DMS53 treated with DMSO at 0.1 percent for 48 hours (cell line): ENCODE data around the gene PLAU.
"Not testable (repeated sequence)": the region's sequence is repeated elsewhere in the genome, so short reads cannot be mapped to it uniquely, and the experiment has no call there.

Source experiments
- DNase-seq: peaks from one replicate; lab custom pipeline; 2025; ENCODE audit not compliant: unreplicated experiment; lab: John Stamatoyannopoulos, UW

PLAU gene

DNA sequence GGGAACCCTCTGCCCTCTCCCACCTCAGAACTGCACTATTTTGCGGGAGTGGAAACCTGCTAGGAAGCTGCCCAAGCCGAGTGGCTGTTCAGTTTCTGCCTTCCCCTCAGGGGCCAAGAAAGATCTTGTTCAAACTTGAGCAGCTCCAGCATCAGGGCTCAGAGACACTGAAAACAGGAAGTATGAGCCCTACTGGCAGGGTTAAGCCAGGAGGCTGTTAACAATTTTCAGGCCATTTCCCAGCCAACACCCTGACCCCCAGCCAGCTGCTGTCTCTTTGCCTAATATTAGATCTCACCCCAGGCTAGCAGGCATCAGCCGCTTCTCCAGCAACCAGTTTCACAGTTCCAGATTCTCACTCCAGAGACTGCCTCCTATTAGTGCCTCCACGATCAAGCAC lies 9.2 kb downstream of the PLAU start:
- DNase-seq: no peak

GRCh38 chr10:73922007-73922863 lies 11.3 kb downstream of the PLAU start:
- no peak for DNase-seq

DNA sequence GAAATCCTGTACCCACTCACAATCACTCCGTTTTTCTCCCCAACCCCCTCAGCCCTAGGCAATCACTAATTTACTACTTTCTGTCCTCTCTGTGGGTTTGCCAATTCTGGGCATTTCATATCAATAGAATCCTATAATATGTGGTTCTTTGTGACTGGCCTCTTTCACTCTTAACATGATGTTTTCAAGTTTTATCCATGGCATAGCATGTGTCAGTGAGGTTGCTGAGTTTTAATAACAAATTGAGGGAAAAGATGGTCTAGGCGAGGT lies 11.9 kb downstream of the PLAU start:
- DNase-seq: no peak

DNA sequence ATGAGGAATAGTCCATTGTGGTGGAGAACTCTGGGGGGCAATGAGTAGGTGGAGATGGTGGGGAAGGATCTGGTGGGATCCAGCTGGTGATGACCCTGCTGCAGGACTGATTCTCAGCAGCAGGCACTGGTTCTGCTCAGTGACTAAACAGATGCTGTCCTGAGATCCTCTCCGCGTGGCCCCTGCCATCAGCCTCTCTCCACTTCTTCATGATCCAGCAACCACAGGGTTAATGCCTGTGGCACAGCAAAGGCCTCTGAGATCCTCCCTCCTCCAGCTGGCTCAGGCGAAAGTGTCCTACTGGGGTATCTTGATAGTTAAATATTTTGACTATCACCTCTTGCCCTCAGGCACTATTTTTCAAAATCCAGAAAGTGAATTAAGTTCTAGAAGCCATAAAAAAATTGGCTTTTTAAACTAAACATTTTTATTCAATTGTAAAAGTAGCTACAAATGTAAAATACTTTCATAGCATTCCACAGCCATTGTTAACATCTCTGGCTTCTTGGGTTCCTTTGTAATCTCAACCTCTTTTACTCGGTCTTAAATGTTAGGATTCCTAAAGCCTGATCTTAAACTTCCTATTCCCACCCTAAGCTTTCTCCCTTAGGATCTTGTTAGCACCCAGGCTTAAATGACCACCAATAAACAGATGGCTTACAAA lies 13.1 kb downstream of the PLAU start:
- no peak for DNase-seq

- DNase-seq: no peak
These were observed 14.0 kb downstream of the PLAU start for GRCh38 chr10:73924935-73925334.

GRCh38 chr10:73925539-73925938 lies 14.6 kb downstream of the PLAU start:
- DNase-seq: no peak

GRCh38 chr10:73926152-73926764 lies 15.3 kb downstream of the PLAU start:
- no peak for DNase-seq

- not testable (repeated sequence) for DNase-seq
These were observed 19.8 kb downstream of the PLAU start for GRCh38 chr10:73930630-73931327.

- DNase-seq: peak; percentile 95
These were observed 21.1 kb downstream of the PLAU start for GRCh38 chr10:73931767-73932619.

- no peak for DNase-seq
These were observed 21.7 kb downstream of the PLAU start for GRCh38 chr10:73932620-73933112.

- no peak for DNase-seq
These were observed 23.1 kb downstream of the PLAU start for GRCh38 chr10:73934074-73934473.

- DNase-seq: no peak
These were observed 25.0 kb downstream of the PLAU start for GRCh38 chr10:73935895-73936294.

- DNase-seq: no peak
These were observed 26.6 kb downstream of the PLAU start for GRCh38 chr10:73937333-73938043.

DNA sequence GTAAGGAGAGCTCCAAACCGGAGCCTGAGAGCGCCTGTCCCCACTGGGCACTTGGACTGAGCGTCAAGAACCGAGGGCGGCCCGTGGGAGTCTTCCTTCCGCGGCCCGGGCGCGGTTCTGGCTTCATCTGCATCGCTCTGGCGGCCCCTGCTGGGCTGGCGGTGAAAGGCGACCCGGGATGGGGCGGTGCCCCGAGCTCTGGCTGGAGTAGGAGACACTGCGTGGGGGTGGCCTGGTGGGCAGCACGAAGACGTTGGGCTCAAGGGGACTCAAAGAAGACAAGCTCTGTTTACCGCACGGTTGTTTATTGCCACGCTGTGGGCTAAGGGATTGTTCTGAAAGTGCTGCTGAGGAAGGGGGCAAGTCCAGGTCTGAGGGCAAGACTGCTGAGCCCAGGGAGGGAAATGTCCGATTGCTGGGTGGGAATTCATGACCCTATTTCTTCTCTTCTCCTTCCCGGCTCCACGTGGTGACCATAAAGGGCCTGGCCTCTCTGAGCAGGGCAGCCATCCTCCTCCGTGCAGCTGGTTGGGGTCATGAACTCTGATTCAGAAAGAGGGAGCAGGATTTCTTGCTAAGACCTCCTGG lies 29.8 kb downstream of the PLAU start:
- DNase-seq: peak; percentile 33

- DNase-seq: no peak
These were observed 30.4 kb downstream of the PLAU start for GRCh38 chr10:73941300-73941699.

DNA sequence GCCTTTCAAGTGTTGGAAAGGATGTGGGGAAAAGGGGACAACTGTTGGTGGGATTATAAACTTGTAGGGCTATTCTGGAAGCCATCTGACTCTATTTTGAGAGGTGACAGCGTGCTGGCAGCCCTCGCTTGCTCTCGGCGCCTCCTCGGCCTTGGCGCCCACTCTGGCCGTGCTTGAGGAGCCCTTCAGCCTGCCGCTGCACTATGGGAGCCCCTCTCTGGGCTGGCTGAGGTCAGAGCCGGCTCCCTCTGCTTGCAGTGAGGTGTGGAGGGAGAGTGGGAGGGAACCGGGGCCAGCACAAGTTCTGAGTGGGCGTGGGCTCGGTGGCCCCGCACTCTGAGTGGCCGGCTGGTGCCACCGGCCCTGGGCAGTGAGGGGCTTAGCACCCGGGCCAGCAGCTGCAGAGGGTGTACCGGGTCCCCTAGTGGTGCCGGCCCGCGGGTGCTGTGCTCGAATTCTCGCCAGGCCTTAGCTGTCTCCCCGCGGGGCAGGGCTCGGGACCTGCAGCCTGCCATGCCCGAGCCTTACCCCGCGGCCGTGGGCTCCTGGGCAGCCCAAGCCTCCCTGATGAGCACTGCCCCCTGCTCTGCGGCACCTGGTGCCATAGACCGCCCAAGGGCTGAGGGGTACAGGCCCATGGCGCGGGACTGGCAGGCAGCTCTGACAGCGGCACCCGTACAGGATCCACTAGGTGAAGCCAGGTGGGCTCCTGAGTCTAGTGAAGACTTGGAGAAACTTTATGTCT lies 33.6 kb downstream of the PLAU start:
- DNase-seq: no peak

- DNase-seq: no peak
These were observed 35.6 kb downstream of the PLAU start for GRCh38 chr10:73946253-73947145.
